Activated CD8-positive, alpha-beta memory T cell treated with anti-CD3 and anti-CD28 coated beads, Interleukin-2, amount 10 ng/mL, durations not matched to agents 7 days and 5 days (primary cell): ENCODE results near the gene CCDC152. TPM values are rescaled to one million over a fixed set of nuclear protein-coding genes. Genes with fewer than 3 reads are reported as not detected.

Experiments
- ATAC-seq: fragments of 150-1000 bp; cut with Tn5 transposase; one replicate; pipeline ENCODE4 v1.10.0; 2021; ENCODE audit warnings: moderate library complexity
- CTCF ChIA-PET: fragments of 350-600 bp; sonication (Branson Sonifier 250); formaldehyde crosslinking; loops from one replicate; lab custom pipeline; 2021; ENCODE audit warnings: antibody characterized with exemption; lab: Charles Lee
- DNase-seq: peaks from one replicate; pipeline ENCODE4 v3.0.0-alpha.2; 2020
- H3K27ac Mint-ChIP-seq: one replicate; pipeline ENCODE4 v1.8.0; 2021; ENCODE audit warnings: mild to moderate bottlenecking, mixed read lengths
- H3K27me3 Mint-ChIP-seq: one replicate; pipeline ENCODE4 v1.8.0; 2021; ENCODE audit warnings: mixed read lengths
- H3K36me3 Mint-ChIP-seq: one replicate; pipeline ENCODE4 v1.8.0; 2021; ENCODE audit warnings: mild to moderate bottlenecking, mixed read lengths
- H3K4me1 Mint-ChIP-seq: one replicate; pipeline ENCODE4 v1.8.0; 2021; ENCODE audit warnings: mixed read lengths
- H3K4me3 Mint-ChIP-seq: one replicate; pipeline ENCODE4 v1.8.0; 2021; ENCODE audit warnings: mild to moderate bottlenecking, moderate library complexity, mixed read lengths
- H3K9me3 Mint-ChIP-seq: one replicate; pipeline ENCODE4 v1.8.0; 2022; ENCODE audit warnings: low read depth, mixed read lengths
- total RNA-seq, 2 experiments: library from RNA; stranded (reverse); gene quantifications; one replicate each; pipeline ENCODE4 v1.2.3, GENCODE V29; 2021

CCDC152 gene
- total RNA-seq, 2 experiments from 2014 or later: 6.4 to 6.9 TPM

DNA sequence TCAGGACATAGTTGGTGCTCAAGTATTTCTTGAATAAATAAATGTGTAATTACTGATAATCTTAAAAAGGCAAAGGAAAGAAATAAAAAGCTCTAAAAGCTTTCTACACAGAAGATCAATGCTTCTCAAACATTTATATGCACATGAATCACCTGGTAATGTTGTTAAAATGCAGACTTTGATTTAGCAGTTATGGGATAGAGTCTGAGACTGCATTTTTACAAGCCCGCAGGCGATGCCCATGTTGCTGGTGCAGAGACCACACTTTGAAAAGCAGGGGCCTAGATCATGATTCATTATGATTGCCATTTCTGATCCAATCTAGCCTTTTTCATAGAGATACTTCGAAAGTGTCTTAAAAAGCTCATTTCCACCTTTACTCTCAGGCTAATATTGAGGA is 3.5 kb upstream of the CCDC152 start:
- H3K4me3 Mint-ChIP-seq: no peak overlapping the region
- H3K4me1 Mint-ChIP-seq: peaks cover 17% of the 10 kb centered on the region
- H3K9me3 Mint-ChIP-seq: no peaks in the 10 kb centered on the region
- CTCF ChIA-PET: no interaction called here
- no peaks in the 10 kb centered on the region for H3K36me3 Mint-ChIP-seq
- peaks cover 2% of the 10 kb centered on the region for H3K27me3 Mint-ChIP-seq
- DNase-seq (no peak), ATAC-seq (no peak)
- H3K27ac Mint-ChIP-seq: no peak overlapping the region

DNA sequence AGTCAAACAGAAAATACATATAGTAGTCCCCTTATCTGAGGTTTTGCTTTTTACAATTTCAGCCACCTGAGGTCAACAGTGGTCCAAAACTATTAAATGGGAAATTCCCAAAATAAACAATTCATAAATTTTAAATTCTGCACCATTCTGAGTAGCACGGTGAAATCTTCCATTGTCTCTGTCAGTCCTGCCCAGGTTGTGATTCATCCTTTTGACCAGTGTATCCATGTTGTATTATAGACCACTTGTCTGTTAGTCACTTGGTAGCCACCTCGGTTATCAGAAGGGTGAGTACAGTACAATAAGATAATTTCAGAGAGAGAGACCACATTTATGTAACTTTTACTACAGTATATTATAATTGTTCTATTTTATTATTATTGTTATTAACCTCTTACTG is 2.8 kb downstream of the CCDC152 start:
- Mint-ChIP-seq H3K27ac (no peak overlapping the region), H3K36me3 (peaks cover 4% of the 10 kb centered on the region), H3K4me1 (peaks cover 12% of the 10 kb centered on the region), H3K9me3 (no peaks in the 10 kb centered on the region), H3K27me3 (peaks cover 5% of the 10 kb centered on the region), H3K4me3 (no peak overlapping the region)
- DNase-seq (no peak), ATAC-seq (no peak)
- CTCF ChIA-PET: no interaction called here

GRCh38 chr5:42760426-42760825 is 3.8 kb downstream of the CCDC152 start:
- H3K36me3 Mint-ChIP-seq: peaks cover 5% of the 10 kb centered on the region

DNA sequence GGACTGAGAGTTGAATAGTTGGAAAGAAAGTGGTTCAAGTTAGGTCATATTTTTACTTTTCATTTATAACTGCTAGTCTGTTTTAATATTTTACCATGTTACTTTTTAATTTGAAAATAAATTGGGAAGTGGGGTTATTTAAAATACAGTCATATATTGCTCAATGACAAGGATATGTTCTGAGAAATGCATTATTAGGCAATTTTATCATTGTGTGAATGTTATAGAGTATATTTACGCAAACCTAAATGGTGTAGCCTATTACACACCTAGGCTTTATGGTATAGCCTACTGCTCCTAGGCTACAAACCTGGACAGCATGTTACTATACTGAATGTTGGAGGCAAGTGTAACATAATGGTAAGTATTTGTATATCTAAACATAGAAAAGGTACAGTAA is 5.2 kb downstream of the CCDC152 start:
- no peak for ATAC-seq

More at GRCh38 chr5:42760426-42760825, 3.8 kb downstream of the CCDC152 start:
- H3K4me1 Mint-ChIP-seq: peaks cover 12% of the 10 kb centered on the region
- CTCF ChIA-PET: interaction anchor here (1.4 kb wide), 1 partner anchor 177 kb away, joined by 5 read pairs; no protein-coding TSS in a partner anchor
- H3K27ac Mint-ChIP-seq: no peak overlapping the region
- DNase-seq (no peak), ATAC-seq (no peak)
- H3K9me3 Mint-ChIP-seq: no peaks in the 10 kb centered on the region
- no peak overlapping the region for H3K4me3 Mint-ChIP-seq
- H3K27me3 Mint-ChIP-seq: peaks cover 11% of the 10 kb centered on the region

DNA sequence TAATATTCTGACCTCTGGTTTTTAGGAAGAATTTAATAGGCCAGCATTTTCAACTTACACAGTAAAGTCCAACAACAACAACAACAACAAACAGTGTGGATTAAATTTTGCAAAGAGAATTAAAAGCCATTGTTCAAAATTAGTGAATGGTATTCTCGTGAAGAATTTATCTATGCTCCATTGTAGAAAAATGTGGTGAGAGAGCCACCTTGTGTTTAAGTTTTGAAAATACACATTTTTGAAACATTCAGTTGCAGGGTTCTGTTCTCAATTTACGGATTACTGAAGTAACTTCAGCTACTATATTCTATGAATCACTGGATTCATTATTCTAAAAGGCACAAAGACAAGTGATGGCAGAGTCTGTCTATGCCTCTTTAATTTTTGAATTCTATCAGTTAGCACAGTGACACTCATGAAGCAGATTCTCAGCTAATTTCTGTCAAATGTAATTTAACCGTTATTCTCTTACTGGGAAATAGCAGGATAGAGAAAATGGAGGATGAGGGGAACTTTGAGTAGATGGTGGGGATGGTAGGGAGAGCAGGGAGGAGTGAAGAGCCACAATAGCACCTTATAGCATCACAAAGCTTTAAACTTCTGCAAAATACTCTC is 11.0 kb downstream of the CCDC152 start:
- H3K27me3 Mint-ChIP-seq: peaks cover 32% of the 10 kb centered on the region
- H3K9me3 Mint-ChIP-seq: no peaks in the 10 kb centered on the region
- no peak for DNase-seq
- peaks cover 9% of the 10 kb centered on the region for H3K36me3 Mint-ChIP-seq
- H3K27ac Mint-ChIP-seq: no peak overlapping the region
- ATAC-seq: no peak
- no peak overlapping the region for H3K4me3 Mint-ChIP-seq
- no peaks in the 10 kb centered on the region for H3K4me1 Mint-ChIP-seq
- CTCF ChIA-PET: interaction anchor here (0.7 to 1.7 kb wide), 12 partner anchors 15 to 344 kb away, joined by 3 to 8 read pairs (median 4); partner anchors contain the start of gene GHR

More for the DNA sequence above, 5.2 kb downstream of the CCDC152 start:
- DNase-seq: no peak
- H3K27ac Mint-ChIP-seq: no peak overlapping the region
- H3K9me3 Mint-ChIP-seq: no peaks in the 10 kb centered on the region
- H3K4me1 Mint-ChIP-seq: peaks cover 12% of the 10 kb centered on the region
- CTCF ChIA-PET: no interaction called here
- H3K4me3 Mint-ChIP-seq: no peak overlapping the region
- peaks cover 5% of the 10 kb centered on the region for H3K36me3 Mint-ChIP-seq
- H3K27me3 Mint-ChIP-seq: peaks cover 20% of the 10 kb centered on the region

- H3K27ac Mint-ChIP-seq: no peak overlapping the region
- H3K9me3 Mint-ChIP-seq: no peaks in the 10 kb centered on the region
- no peak overlapping the region for H3K4me3 Mint-ChIP-seq
- no peak for DNase-seq
- no peaks in the 10 kb centered on the region for H3K4me1 Mint-ChIP-seq
- no peak for ATAC-seq
- peaks cover 32% of the 10 kb centered on the region for H3K27me3 Mint-ChIP-seq
- H3K36me3 Mint-ChIP-seq: peaks cover 9% of the 10 kb centered on the region
- CTCF ChIA-PET: interaction anchor here (0.8 to 1.7 kb wide), 9 partner anchors 17 to 345 kb away, joined by 3 to 8 read pairs (median 4); partner anchors contain the start of gene GHR
These were observed 11.5 kb downstream of the CCDC152 start for GRCh38 chr5:42768106-42768504.

- Mint-ChIP-seq H3K36me3 (peaks cover 9% of the 10 kb centered on the region), H3K4me3 (no peak overlapping the region), H3K27ac (no peak overlapping the region), H3K4me1 (no peaks in the 10 kb centered on the region), H3K9me3 (no peaks in the 10 kb centered on the region), H3K27me3 (peaks cover 34% of the 10 kb centered on the region)
- CTCF ChIA-PET: no interaction called here
- DNase-seq (no peak), ATAC-seq (no peak)
These were observed 13.4 kb downstream of the CCDC152 start for GRCh38 chr5:42770003-42770402.

DNA sequence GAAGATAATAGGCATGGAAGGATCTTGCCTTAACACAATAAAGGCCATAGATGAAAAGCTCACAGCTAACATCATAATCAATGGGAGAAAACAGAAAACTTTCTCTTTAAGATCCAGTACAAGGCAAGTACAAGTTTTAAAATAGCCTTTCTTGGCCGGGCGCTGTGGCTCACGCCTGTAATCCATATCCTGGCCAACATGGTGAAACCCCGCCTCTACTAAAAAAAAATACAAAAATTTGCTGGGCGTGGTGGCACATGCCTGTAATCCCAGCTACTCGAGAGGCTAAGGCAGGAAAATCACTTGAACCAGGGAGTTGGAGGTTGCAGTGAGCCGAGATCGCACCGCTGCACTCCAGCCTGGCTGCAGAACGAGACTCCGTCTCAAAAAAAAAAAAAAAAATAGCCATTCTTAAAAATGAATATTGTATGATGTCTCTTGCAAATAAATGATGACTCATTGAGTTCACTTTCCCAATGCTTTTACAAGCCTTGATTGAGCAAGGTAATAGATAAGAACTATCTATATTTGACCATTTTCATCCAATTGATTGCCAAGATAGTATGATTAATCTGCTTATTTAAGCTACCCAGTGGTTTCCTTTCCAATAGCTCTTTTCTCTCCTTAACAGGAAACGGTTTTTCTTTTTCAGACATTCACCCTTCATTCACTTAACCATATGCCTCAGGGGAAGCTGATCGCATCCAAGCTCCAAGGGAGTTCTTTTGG is 15.8 kb downstream of the CCDC152 start:
- Mint-ChIP-seq H3K27me3 (peaks cover 22% of the 10 kb centered on the region), H3K4me3 (no peak overlapping the region), H3K27ac (no peak overlapping the region), H3K36me3 (peaks cover 10% of the 10 kb centered on the region), H3K9me3 (no peaks in the 10 kb centered on the region), H3K4me1 (peaks cover 2% of the 10 kb centered on the region)
- ATAC-seq (no peak), DNase-seq (no peak)
- CTCF ChIA-PET: interaction anchor here (1.2 kb wide), 1 partner anchor 31 kb away, joined by 4 read pairs; no protein-coding TSS in a partner anchor

DNA sequence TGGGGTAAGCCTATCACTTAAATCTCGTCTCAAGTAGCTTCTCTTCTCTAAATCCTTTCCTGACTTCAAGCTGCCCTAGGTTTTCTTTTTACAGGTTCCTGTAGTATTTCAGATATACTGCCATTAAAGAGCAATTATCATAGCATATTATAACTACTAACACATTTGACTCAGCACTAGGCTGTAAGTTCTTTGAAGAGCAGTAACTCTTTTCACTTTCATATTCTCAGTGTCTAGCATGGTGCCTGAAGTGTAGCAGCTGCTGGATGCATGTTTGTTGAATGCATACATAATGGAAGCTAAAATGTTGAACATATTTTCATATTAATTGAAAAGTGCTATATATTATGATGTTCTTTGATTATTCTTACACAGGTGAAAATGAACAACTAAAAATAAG is 22.5 kb downstream of the CCDC152 start:
- no peak overlapping the region for H3K27ac Mint-ChIP-seq
- DNase-seq: no peak
- no peak overlapping the region for H3K4me3 Mint-ChIP-seq
- H3K9me3 Mint-ChIP-seq: no peaks in the 10 kb centered on the region
- no peak for ATAC-seq
- peaks cover 6% of the 10 kb centered on the region for H3K36me3 Mint-ChIP-seq
- H3K27me3 Mint-ChIP-seq: peaks cover 3% of the 10 kb centered on the region
- peaks cover 11% of the 10 kb centered on the region for H3K4me1 Mint-ChIP-seq
- CTCF ChIA-PET: interaction anchor here (0.9 kb wide), 1 partner anchor 25 kb away, joined by 3 read pairs; no protein-coding TSS in a partner anchor

DNA sequence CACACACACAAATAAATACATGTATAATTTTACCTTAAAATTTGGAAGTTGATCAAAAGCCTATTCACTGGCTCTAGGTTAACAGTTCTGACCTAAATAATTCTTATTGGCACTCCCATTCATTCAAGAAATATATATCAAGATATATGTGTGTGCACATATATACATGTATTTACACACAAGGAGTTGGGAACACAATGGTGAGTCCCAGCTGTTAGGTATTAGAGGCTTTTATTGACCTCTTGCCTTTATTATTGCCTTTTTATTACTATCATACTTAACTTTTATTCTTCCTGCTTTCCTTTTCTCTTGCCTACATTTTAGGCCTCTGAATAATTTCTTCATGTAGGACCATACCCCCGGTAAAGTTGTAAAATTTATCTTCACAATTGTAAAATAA is 25.0 kb downstream of the CCDC152 start:
- no peak overlapping the region for H3K27ac Mint-ChIP-seq
- DNase-seq: no peak
- CTCF ChIA-PET: interaction anchor here (0.8 to 1.3 kb wide), 2 partner anchors 14 to 416 kb away, joined by 3 read pairs; no protein-coding TSS in a partner anchor
- ATAC-seq: no peak
- H3K36me3 Mint-ChIP-seq: peaks cover 18% of the 10 kb centered on the region
- H3K9me3 Mint-ChIP-seq: peaks cover 6% of the 10 kb centered on the region
- H3K4me1 Mint-ChIP-seq: peaks cover 11% of the 10 kb centered on the region
- H3K27me3 Mint-ChIP-seq: peaks cover 2% of the 10 kb centered on the region
- no peak overlapping the region for H3K4me3 Mint-ChIP-seq

- H3K27ac Mint-ChIP-seq: no peak overlapping the region
- DNase-seq: no peak
- no peak overlapping the region for H3K4me3 Mint-ChIP-seq
- CTCF ChIA-PET: no interaction called here
- H3K36me3 Mint-ChIP-seq: peaks cover 33% of the 10 kb centered on the region
- peaks cover 16% of the 10 kb centered on the region for H3K9me3 Mint-ChIP-seq
- H3K4me1 Mint-ChIP-seq: no peaks in the 10 kb centered on the region
- ATAC-seq: no peak
- H3K27me3 Mint-ChIP-seq: peaks cover 2% of the 10 kb centered on the region
These were observed 27.5 kb downstream of the CCDC152 start for GRCh38 chr5:42784132-42784531.

DNA sequence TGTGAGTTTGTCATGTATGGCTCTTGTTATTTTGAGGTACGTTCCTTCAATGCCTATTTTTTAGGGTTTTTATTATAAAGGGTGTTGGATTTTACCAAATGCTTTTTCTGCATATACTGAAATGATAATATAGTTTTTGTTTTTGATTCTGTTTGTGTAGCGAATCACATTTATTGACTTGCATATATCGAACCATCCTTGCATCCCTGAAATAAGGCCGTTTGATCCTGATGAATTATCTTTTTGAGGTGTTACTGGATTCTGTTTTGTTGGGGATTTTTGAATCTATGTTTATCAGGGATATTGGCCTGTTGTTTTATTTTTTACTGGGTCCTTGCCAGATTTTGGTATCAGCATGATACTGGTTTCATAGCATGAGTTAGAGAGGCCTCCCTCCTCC is 29.1 kb downstream of the CCDC152 start:
- no peak overlapping the region for H3K4me3 Mint-ChIP-seq
- no peaks in the 10 kb centered on the region for H3K4me1 Mint-ChIP-seq
- peaks cover 34% of the 10 kb centered on the region for H3K36me3 Mint-ChIP-seq
- CTCF ChIA-PET: no interaction called here
- peaks cover 17% of the 10 kb centered on the region for H3K9me3 Mint-ChIP-seq
- no peaks in the 10 kb centered on the region for H3K27me3 Mint-ChIP-seq
- H3K27ac Mint-ChIP-seq: no peak overlapping the region
- no peak for DNase-seq
- ATAC-seq: no peak

GRCh38 chr5:42787073-42787472 is 30.5 kb downstream of the CCDC152 start:
- peaks cover 34% of the 10 kb centered on the region for H3K36me3 Mint-ChIP-seq

GRCh38 chr5:42787845-42788244 is 31.2 kb downstream of the CCDC152 start:
- CTCF ChIA-PET: no interaction called here
- Mint-ChIP-seq H3K36me3 (peaks cover 33% of the 10 kb centered on the region), H3K27me3 (no peaks in the 10 kb centered on the region), H3K4me1 (no peaks in the 10 kb centered on the region), H3K9me3 (peaks cover 17% of the 10 kb centered on the region), H3K27ac (no peak overlapping the region), H3K4me3 (no peak overlapping the region)
- ATAC-seq (no peak), DNase-seq (no peak)

More at GRCh38 chr5:42787073-42787472, 30.5 kb downstream of the CCDC152 start:
- Mint-ChIP-seq H3K4me1 (no peaks in the 10 kb centered on the region), H3K4me3 (no peak overlapping the region), H3K27ac (no peak overlapping the region), H3K9me3 (peaks cover 17% of the 10 kb centered on the region), H3K27me3 (no peaks in the 10 kb centered on the region)
- no peak for ATAC-seq
- no peak for DNase-seq
- CTCF ChIA-PET: no interaction called here
